ENCODE measurements around the gene CORO7.

Gene CORO7

GRCh38 chr16:4371357-4372000 is 44.9 kb downstream of the CORO7 start, which contains the start of gene VASN:
Gene VASN (plus strand): TSS chr16:4371848. CDS start chr16:4380878, 9,030 bp downstream.
- peak; percentile 60 for DNase-seq (ENCODE audit: low spot score)

GRCh38 chr16:4370570-4371356 is 45.6 kb downstream of the CORO7 start:
- DNase-seq (ENCODE audit: low spot score), result no peak

DNA sequence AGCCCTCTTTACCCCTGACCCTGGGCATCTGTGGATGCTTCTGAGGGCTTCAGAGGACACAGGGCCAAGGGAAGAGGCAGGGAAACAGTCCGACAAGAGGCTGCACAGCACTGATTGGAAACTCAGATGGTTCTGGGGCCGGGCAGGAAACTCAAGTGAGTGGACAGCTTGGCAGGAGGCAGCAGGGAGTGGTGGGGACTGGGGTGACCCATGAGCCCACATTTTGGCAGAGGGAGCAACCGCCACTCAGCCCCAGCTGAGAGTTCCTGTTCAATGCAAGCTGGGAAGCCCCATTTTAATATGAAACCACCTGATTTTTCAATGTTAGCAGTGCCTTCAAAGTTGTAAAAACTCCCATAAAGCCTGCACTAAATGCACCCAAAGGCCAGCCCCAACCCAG is 46.2 kb downstream of the CORO7 start:
- no peak for DNase-seq (ENCODE audit: low spot score)

DNA sequence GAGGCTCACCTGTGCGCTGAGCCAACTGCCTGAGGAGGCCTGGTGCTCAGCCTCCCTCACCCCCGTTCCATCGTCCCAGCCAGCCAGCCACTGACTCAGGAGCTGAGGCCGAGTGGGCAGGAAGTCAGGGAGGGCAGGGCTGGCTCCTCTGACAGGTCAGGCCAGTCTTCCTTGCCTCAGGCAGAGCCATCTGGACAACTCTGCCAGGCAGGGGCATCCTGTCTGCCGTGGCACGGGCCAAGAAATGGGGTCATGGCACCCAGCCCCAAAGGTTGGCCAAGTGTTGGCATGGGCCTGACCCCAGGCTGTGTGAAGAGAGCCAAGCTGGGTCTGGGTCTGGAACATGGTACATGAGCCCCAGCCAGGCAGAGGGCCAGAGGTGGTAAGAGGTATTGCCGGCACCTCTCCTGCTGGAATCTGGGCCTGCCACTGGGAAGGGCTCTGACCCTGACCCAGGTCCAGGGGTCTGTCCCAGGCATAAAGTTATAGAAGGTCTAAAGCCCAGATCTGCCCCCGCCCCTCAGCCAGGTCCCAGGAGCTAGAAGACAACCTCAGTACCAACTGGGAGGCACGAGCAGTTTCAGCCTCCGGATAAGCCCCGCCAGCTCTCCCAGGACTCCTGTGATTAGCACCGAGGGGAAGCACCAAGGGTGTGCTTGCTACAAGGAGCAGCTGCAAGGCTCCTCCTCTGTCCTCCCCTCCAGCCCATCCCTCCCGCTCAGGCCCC is 47.2 kb downstream of the CORO7 start:
- no peak for DNase-seq (ENCODE audit: low spot score)

DNA sequence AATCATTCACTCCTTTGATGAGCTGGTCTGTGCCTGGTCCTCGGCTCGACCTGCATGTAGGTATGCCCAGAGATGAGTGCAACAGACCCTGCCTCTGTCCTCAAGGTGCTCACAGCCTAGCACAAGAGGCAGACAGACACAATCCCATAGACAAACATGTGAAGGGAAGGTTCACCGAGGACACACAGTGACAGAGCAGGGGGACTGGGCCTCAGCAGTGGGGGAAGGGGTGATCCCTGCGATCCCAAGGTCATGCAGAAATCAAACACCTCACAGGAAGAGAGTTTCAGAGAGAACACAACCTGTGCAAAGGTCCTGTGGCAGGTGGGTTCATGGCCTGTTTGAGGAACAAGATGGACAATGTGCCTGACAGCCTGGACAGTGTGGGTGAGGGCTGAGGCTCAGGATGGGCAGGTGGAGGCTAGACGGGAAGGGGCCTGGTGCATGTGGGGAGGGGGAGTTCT is 49.0 kb downstream of the CORO7 start:
- no peak for DNase-seq (ENCODE audit: low spot score)

DNA sequence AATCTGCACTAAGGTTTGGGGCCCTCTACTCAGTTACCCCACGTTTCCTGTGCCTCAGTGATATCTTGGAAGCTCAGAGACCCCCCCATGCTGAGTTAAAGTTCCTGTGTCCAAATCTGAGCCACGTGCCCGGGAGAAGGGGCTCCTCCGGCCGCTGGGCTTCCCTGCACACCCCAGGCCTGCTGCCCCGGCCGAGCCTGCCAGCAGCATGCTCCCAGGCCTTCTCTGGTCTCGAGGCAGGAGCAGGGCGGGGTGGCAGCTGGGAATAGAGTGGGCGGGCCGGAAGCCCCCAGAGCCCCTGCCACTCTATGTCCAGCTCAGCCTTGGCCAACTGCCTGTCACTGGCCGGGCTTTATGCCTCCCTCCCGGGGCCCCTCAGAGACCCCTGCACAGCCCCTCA is 50.4 kb downstream of the CORO7 start:
- DNase-seq (ENCODE audit: low spot score), result no peak

GRCh38 chr16:4365615-4366014 is 50.8 kb downstream of the CORO7 start:
- no peak for DNase-seq (ENCODE audit: low spot score)

DNA sequence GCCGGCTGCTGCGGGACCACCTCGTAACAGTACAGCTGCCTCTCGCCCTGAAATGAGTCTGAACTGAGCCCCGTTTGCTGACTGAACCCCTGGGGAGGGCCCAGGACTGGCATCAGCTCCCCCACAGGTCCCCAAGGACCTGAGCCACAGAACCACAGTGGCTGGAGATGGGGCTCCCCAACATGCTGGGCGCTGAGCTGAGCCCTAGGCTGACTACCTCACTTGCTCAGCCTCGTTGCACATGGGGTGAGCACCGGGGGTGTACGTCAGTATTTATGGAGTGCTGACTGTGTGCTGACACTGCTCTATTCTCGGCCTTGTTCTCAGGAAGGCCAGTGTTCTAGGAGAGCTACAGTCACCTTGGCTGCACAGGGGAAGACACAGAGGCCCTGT is 51.4 kb downstream of the CORO7 start:
- DNase-seq (ENCODE audit: low spot score), result no peak

DNA sequence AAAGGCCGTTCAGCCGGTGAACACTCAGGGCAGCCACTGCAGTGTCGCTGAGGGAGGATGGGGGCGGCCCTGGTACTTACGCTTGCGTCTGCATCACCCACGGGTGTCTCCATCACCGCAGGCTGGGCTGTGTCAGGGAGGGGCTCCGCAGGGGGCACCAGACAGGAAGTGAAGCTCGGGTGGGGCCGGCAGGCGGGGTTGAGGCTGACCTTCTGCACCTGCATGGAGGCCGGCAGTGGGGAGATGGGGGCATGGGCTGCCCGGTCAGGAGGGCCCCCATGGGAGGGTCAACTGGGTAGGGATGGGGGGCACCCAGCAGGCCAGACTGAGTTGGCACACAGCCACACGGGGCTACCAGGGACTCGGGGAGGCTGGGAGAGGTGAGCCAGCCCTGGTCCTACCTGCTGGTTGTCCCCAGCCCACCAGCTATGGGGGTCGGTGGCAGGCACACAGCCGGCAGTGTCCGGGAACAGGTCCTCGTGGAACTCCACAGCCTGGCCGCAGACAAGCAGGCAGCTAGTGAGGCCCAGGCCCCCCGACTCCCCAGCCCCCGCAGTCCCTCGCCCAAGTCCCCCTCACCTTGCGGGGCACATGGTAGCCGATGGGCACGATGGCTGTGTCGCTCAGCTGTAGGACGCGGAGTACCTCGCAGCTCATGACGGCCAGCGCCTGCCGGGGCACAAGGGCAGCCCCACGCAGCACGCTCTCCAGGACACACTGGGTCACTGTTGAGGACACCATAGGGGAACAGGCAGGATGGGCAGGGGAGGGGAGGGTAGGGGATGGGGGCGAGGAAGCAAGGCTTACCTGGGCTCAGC is 52.0 kb downstream of the CORO7 start:
- no peak for DNase-seq (ENCODE audit: low spot score)

GRCh38 chr16:4362476-4363135 is 53.8 kb downstream of the CORO7 start:
- no peak for DNase-seq (ENCODE audit: low spot score)

- no peak for DNase-seq (ENCODE audit: low spot score)
Measured at GRCh38 chr16:4361944-4362311, 54.5 kb downstream of the CORO7 start.

GRCh38 chr16:4361033-4361943 is 55.1 kb downstream of the CORO7 start:
- no peak for DNase-seq (ENCODE audit: low spot score)

- DNase-seq (ENCODE audit: low spot score), result no peak
Measured at GRCh38 chr16:4360538-4361021, 55.8 kb downstream of the CORO7 start.

GRCh38 chr16:4359914-4360313 is 56.5 kb downstream of the CORO7 start:
- no peak for DNase-seq (ENCODE audit: low spot score)

- DNase-seq (ENCODE audit: low spot score), result no peak
Measured at GRCh38 chr16:4358831-4359561, 57.4 kb downstream of the CORO7 start.

- DNase-seq (ENCODE audit: low spot score), result no peak
Measured at GRCh38 chr16:4358236-4358635, 58.2 kb downstream of the CORO7 start.

GRCh38 chr16:4356820-4357219 is 59.6 kb downstream of the CORO7 start:
- no peak for DNase-seq (ENCODE audit: low spot score)

GRCh38 chr16:4354512-4355409 is 61.6 kb downstream of the CORO7 start:
- DNase-seq (ENCODE audit: low spot score), result no peak

Data from globus pallidus (tissue), 1 donor.